GM10847 (cell line): ENCODE measurements around the gene MOCS3.

Source experiments
- POLR2A ChIP-seq: IDR thresholded peaks from 2 replicates; pipeline ENCODE4 v1.6.1; 2011; ENCODE audit not compliant: insufficient read length; ENCODE audit errors: extremely low read depth

The MOCS3 gene

GRCh38 chr20:50959543-50960126 lies 1.0 kb downstream of the MOCS3 start:
- TF ChIP-seq POLR2A: no peak

DNA sequence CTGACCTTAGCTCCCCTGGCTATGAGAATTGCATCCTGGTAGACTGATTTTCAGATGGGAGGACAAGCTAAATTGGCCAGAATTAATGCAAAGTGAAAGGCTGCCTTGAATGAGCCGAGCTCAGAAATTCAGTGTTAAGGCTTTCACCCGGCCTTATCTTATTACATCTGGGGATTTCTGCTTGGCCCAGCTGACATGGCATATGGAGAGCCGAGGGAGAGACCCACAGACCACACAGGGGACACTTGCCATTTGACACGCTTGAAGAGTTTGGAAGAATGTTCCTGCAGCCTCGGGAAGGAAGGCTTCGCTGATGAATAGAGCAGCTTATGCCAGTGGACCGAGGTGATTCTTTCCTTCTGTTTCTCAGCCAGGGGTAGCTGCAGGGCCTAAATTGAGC lies 9.0 kb downstream of the MOCS3 start:
- no peak for TF ChIP-seq POLR2A

GRCh38 chr20:50968289-50968688 lies 9.7 kb downstream of the MOCS3 start:
- no peak for TF ChIP-seq POLR2A

DNA sequence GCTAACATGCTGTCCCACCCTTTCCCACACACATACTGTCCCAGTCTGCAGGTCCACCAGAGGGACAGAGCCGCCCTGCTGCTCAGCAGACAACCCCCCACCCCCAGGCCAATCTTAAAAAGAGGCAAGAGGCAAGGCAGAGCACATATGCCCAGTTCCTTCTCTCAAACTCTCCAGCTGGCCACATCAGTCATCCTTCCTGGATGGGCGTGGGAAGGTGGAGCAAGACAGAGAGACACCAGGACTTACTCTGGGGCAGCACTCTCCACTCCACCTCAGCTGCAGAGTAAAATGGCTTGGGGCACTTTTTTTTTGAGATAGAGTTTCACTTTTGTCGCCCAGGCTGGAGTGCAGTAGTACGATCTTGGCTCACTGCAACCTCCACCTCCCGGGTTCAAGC lies 10.8 kb downstream of the MOCS3 start:
- TF ChIP-seq POLR2A: no peak

- no peak for TF ChIP-seq POLR2A
Measured at GRCh38 chr20:50969912-50970311, 11.3 kb downstream of the MOCS3 start.

DNA sequence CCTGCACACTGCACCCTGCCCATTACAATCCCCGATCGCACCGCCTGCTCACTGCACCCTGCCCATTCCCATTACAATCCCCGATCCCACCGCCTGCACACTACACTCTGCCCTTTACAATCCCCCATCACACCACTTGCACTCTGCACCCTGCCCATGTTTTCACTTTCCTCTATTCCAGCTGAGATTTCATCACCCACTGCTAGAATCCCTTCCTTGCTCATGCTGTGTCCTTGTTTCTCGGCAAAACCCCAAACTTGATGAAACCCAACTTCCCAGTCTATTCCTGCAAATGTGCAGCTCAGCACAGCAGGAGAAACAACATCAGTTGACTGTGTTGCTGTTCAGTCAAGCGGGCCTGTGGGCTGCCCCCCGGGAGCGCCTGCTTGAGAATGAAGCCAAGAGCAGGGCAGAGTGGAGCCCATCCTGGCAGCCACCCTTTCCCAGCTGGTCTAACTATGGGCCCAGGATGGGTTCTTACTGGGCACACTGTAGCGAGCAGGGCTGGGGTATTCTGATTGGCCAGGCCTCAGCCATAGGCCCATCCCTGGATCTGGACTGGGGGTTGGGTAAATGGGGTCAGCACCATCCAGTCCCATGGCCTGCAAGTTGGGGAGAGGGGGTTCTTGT lies 17.2 kb downstream of the MOCS3 start:
- TF ChIP-seq POLR2A: no peak

- no peak for TF ChIP-seq POLR2A
Measured at GRCh38 chr20:50977066-50978021, 18.7 kb downstream of the MOCS3 start.

GRCh38 chr20:50980071-50980681 lies 21.6 kb downstream of the MOCS3 start:
- no peak for TF ChIP-seq POLR2A

DNA sequence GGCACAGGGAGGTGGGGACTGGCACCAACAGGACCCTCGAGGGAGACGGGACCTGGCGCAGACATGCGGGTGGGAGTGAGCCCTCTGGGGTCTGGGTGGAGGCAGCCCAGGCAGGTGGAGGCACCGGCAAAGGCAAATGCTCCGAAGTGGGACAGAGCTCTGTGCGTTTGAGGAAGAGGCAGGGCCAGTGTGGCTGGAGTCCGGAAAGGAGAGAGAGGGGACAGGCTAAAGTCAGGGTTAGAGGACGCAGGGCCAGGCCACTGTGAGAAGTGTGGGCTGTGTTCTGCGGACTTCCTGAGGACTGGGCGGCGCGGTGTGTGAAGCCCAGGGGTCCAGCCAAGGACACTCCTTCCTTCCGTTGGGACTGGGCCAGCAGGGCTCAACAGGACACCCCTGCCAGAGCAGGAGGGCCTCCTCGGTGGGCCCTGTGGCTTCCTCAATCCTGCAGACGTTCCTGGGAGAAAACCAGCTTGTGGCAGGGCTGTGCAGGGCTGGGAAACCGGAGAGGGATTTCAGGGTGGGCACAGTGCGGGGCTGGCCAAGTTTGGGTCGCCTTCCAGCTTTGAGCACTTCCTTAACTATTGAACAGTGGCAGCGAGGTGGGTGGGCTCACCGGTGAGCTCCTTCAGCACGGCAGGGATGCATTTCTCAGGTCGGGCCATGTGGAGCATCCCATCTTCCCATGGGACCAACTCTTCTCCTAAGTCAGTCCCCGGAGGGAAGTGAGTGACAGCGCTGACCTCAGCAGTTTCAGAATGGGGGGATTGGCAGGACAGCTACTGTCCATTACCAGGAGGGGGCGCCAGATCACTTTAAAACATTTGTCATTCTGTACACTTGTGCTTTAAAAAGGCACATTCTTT lies 22.5 kb downstream of the MOCS3 start:
- no peak for TF ChIP-seq POLR2A

DNA sequence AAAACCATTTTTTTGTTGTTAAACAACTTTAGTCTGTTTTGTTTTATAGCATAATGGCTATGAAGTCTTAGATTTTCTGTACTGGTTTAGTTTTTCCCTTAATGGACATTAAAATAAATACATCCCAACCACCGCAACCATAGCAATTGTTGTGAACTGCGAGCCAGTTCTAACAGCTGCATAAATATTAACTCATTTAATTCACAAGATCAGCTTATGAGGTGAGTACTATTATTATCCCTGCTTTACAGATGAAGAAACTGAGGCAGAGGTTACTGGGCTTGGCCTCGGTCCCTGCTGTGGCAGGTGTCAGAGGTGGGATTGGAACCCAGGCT lies 23.1 kb downstream of the MOCS3 start:
- no peak for TF ChIP-seq POLR2A

DNA sequence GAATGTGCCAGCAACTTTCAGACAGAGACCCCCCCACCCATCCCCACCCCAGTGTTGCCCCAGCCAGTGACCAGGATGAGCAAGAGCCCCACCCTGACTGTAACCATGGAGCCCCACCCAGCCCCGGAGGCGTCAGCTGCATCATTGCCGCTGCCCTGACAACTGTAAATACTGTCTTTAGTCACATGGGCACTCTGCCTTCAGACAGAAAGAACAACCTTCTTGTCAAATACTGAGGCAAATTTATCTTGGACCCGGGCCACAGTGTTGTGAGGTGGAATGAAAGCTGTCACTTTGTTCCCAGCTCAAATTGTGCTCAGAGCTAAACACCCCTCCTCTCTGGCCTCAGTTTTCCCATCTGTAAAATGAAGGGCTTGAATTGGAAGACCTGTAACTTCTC lies 23.7 kb downstream of the MOCS3 start:
- no peak for TF ChIP-seq POLR2A

GRCh38 chr20:50983321-50983720 lies 24.7 kb downstream of the MOCS3 start:
- TF ChIP-seq POLR2A: no peak

DNA sequence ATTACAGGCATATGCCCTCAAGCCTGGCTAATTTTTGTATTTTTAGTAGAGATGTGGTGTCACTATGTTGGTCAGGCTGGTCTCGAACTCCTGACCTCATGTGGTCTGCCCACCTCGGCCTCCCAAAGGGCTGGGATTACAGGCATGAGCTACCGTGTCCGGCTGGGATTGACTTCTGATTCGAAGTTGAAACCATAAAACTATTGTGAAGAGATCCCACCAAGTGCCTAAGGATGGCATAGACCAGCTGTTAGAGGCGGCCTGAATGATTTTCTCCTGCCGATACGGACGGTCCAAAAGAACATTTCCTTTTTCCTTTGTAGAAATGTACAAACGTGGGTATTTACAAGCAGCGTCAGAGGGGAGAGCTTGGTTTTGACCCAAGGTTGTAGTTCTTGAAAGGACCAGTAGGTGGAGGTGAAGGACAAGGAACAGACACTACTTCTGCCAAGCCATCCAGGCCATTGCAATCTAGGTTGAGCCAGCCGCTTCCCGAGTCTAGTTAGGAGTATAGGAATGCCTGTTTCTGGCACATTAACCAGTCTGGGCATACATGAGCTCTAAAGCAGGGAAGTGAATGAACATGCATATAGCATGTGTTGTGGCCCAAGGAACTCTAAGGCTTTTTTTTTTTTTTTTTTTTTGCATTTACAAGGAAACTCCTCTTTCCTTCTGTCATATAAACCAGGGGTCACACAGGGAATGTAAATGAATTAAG lies 29.0 kb downstream of the MOCS3 start:
- TF ChIP-seq POLR2A: no peak

DNA sequence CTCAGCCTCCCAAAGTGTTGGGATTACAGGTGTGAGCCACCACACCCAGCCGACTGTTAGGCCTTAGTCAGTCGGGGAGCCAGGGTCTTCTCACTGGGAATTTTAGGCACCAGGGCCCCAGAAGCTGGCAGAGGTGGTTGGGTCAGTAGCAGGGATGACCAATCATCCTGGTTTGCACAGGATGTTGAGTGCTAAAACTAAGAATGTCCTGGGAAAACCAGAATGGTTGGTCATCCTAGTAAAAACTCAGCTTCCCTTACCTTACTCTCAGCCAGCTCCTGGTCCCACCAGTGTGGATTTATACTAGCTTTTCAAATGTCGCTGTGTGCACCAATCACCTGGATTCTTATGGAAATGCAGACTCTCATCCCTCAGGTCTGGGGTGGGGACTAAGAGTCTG lies 32.5 kb downstream of the MOCS3 start:
- no peak for TF ChIP-seq POLR2A
